Measurements from ENCODE around the gene OR8B4. TPM values are rescaled to one million over a fixed set of nuclear protein-coding genes. Genes with fewer than 3 reads are reported as not detected.

The OR8B4 gene
- total RNA-seq, 2 donors from 2014 or later, result not detected

GRCh38 chr11:124376280-124376679 is 48.4 kb downstream of the OR8B4 start:
- Histone ChIP-seq H3K27me3 (no peaks in the 10 kb centered on the region), H3K36me3 (no peaks in the 10 kb centered on the region), H3K4me3 (no peak overlapping the region), H3K9me3 (no peaks in the 10 kb centered on the region), H3K27ac (no peak overlapping the region), H3K9ac (ENCODE audit: low read depth in 2 of 2, low read length in 2 of 2) (no peak overlapping the region), H3K4me1 (no peaks in the 10 kb centered on the region)
- intact Hi-C loops (cut with DNase I), result no loop called here
- no peak for DNase-seq
- no peak for TF ChIP-seq CTCF (IDR thresholded peaks at IDR 0.05)

Other genes with a start within 250 kb of the OR8B4 start
- gene OR10D3, start 241.5 kb downstream of the OR8B4 start, total RNA-seq, result not detected
- not detected for gene OR8G1, start 183.8 kb downstream of the OR8B4 start, total RNA-seq
- not detected for gene OR8G5, start 168.5 kb downstream of the OR8B4 start, total RNA-seq
- gene OR8D1, start 110.9 kb downstream of the OR8B4 start, total RNA-seq, result not detected
- not detected for gene OR8D2, start 104.7 kb downstream of the OR8B4 start, total RNA-seq
- gene OR8B2, start 40.4 kb downstream of the OR8B4 start, total RNA-seq, result not detected
- gene OR8B3, start 25.8 kb downstream of the OR8B4 start, total RNA-seq, result not detected
- gene OR8B8, start 20.8 kb upstream of the OR8B4 start, total RNA-seq, result not detected
- gene OR8B12, start 118.8 kb upstream of the OR8B4 start, total RNA-seq, result not detected
- gene OR8A1, start 145.1 kb upstream of the OR8B4 start, total RNA-seq, result not detected
- not detected for gene PANX3, start 186.6 kb upstream of the OR8B4 start, total RNA-seq
- 10 to 100 TPM; 25.7 to 29.1 TPM for gene TBRG1, start 198.0 kb upstream of the OR8B4 start, total RNA-seq
- 100 to 1,000 TPM; 128 to 236 TPM for gene SIAE, start 248.9 kb upstream of the OR8B4 start, total RNA-seq
- 10 to 100 TPM in 1 of 2 donors, 1 to 10 TPM in 1; 8.4 to 10.7 TPM for gene SPA17, start 249.0 kb upstream of the OR8B4 start, total RNA-seq

Measured in colonic mucosa (tissue), 4 donors.